ENCODE data around the gene FBXW7. TPM values are rescaled to one million over a fixed set of nuclear protein-coding genes. Genes with fewer than 3 reads are reported as not detected.

Gene FBXW7
- total RNA-seq, 4 donors from 2014 or later: 72.2 to 105 (median 87.1) TPM

GRCh38 chr4:152357206-152357605 lies 178.7 kb downstream of the FBXW7 start:
- intact Hi-C loops (cut with DNase I): no loop called here
- TF ChIP-seq POLR2A (IDR thresholded peaks at IDR 0.05): no peak
- Histone ChIP-seq H3K4me3 (replicated peaks in 1 of 3) (no peak overlapping the region), H3K27ac (no peak overlapping the region), H3K9me3 (no peaks in the 10 kb centered on the region), H3K27me3 (no peaks in the 10 kb centered on the region), H3K36me3 (no peaks in the 10 kb centered on the region), H3K4me1 (no peaks in the 10 kb centered on the region)
- DNase-seq: no peak
- WGBS, 2 donors: 89% methylated on average over 6 of the region's 6 CpGs

GRCh38 chr4:152356428-152357034 lies 179.4 kb downstream of the FBXW7 start:
- no peak for TF ChIP-seq POLR2A (IDR thresholded peaks at IDR 0.05)
- no peak for TF ChIP-seq CTCF (IDR thresholded peaks at IDR 0.05)
- Histone ChIP-seq H3K27ac (no peak overlapping the region), H3K36me3 (no peaks in the 10 kb centered on the region), H3K27me3 (no peaks in the 10 kb centered on the region), H3K4me3 (replicated peaks in 1 of 3) (no peak overlapping the region), H3K9me3 (no peaks in the 10 kb centered on the region), H3K4me1 (no peaks in the 10 kb centered on the region)
- 97% methylated on average over 1 of the region's 1 CpG for WGBS, 2 donors
- DNase-seq: no peak
- intact Hi-C loops (cut with DNase I): no loop called here

- no peaks in the 10 kb centered on the region for H3K36me3 ChIP-seq
- peak overlapping the region; percentile 56 to 70 (median 58) for H3K27ac ChIP-seq
- intact Hi-C loops (cut with DNase I): no loop called here
- H3K9me3 ChIP-seq: no peaks in the 10 kb centered on the region
- H3K4me3 ChIP-seq (replicated peaks in 1 of 3): peak overlapping the region in 2 of 3 donors; percentile 5 to 70
- H3K4me1 ChIP-seq: no peaks in the 10 kb centered on the region
- peak; percentile 52 to 57 for DNase-seq
- no peaks in the 10 kb centered on the region for H3K27me3 ChIP-seq
- WGBS, 2 donors: 10 to 12% methylated on average over 11 of the region's 11 CpGs
- TF ChIP-seq POLR2A (IDR thresholded peaks at IDR 0.05): peak in 1 of 2 donors; percentile 74
- peak in 1 of 6 experiments; percentile 6 for TF ChIP-seq CTCF (IDR thresholded peaks at IDR 0.05)
Measured at GRCh38 chr4:152352622-152353116, 183.2 kb downstream of the FBXW7 start.

GRCh38 chr4:152352215-152352614 lies 183.7 kb downstream of the FBXW7 start:
- intact Hi-C loops (cut with DNase I): no loop called here
- no peaks in the 10 kb centered on the region for H3K36me3 ChIP-seq
- H3K9me3 ChIP-seq: no peaks in the 10 kb centered on the region
- WGBS, 2 donors: 19 to 23% methylated on average over 4 of the region's 4 CpGs
- H3K27me3 ChIP-seq: no peaks in the 10 kb centered on the region
- peak overlapping the region; percentile 56 to 70 (median 58) for H3K27ac ChIP-seq
- no peaks in the 10 kb centered on the region for H3K4me1 ChIP-seq
- DNase-seq: no peak
- TF ChIP-seq POLR2A (IDR thresholded peaks at IDR 0.05) (no peak), CTCF (IDR thresholded peaks at IDR 0.05) (no peak)
- peak overlapping the region in 2 of 3 donors; percentile 3 to 70 for H3K4me3 ChIP-seq (replicated peaks in 1 of 3)

- 92% methylated on average over 2 of the region's 2 CpGs for WGBS, 2 donors
- DNase-seq: no peak
- no peaks in the 10 kb centered on the region for H3K9me3 ChIP-seq
- H3K4me3 ChIP-seq (replicated peaks in 1 of 3): no peak overlapping the region
- H3K4me1 ChIP-seq: peaks cover 0 to 3% of the 10 kb centered on the region in 2 donors
- H3K27me3 ChIP-seq: no peaks in the 10 kb centered on the region
- no peaks in the 10 kb centered on the region for H3K36me3 ChIP-seq
- intact Hi-C loops (cut with DNase I): no loop called here
- TF ChIP-seq POLR2A (IDR thresholded peaks at IDR 0.05) (no peak), CTCF (IDR thresholded peaks at IDR 0.05) (no peak)
- H3K27ac ChIP-seq: no peak overlapping the region
Measured at GRCh38 chr4:152351080-152351479, 184.8 kb downstream of the FBXW7 start.

Measured in thyroid gland (tissue), 4 donors.